ENCODE results near the gene CFL2.
"Not testable (repeated sequence)": the region's sequence is repeated elsewhere in the genome, so short reads cannot be mapped to it uniquely, and the experiment has no call there.

Gene CFL2

DNA sequence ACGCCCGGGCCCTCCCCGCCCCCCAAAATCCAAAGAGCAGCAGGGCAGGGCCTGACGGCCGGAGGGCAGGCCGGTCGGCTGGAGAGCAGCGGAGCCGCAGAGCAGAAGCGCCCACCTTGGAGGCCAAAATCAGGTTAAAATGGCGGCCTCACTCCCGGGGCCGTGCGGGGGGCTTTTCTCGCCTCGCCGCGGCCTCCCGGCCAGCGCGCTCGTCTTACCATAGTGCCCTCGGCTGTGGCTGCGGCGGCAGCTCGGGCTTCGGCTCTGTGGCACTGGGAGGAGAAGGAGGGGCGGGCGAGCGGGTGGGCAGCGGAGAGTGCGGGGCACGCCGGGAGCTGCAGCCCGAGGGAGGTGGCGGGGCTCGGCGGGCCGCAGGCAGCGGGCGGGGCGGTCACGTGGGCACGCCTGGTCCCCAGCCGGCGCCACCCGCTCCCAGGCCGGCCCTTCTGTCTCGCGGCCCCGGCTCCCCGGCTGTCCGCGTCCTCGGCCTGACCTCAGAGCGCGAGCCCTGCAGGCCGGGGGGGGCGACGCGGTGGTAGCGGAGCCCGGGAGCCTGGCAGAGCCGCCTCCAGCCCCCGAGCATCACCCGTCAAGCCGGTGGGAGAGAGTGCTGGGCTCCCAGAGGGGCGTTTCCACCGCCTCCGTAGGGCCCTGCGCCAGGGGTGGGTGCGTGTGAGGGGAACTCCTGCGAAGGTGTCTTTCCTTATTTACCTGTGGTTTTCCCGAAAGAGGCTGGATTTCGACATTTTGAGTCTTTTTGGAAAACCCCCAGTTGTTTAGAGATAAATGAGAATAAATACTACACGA lies at the start of gene CFL2:
TSS of gene CFL2 (minus strand) at position 274 of the 807 bp plus-strand sequence. CDS start at position 221, 53 bp downstream.
- DNase-seq (ENCODE audit: low read depth) = peak; percentile 75

DNA sequence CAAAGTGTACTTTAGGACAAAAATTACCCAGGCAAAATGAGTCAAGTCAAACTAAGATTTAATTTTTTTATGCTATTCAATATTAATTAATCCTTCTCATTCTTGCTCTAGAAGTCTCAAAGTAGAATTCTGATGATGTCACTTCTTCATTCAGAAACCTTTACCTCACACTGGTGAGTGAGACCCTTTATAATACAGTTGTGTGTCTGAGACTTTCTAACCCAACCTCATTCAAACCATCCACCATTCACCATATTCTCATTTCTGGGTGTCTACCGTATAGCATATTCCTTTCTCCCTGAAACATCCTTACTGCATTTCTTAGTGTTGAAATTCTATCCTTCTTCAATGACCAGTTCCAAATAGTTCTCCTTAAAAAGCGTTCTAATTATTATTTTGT lies 40.8 kb upstream of the CFL2 start:
- no peak for DNase-seq (ENCODE audit: low read depth)

DNA sequence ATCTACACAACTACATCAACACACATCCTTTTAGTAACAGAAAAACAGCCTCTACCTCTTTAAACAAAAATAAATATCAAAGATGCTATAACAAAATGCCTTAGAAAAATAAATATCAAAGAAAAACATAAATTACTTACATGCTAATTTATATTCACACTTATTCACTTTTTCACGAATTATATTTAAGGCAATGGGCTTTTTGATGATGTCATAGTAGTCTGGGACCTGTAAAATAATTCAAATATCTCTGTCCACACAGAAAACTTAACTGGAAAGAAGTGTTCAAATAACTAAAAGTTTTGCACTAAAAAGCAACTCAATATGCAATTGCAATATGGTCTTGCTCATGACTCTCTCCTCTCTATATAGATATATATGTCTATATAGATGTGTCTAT lies 40.3 kb upstream of the CFL2 start:
- DNase-seq (ENCODE audit: low read depth) = no peak

DNA sequence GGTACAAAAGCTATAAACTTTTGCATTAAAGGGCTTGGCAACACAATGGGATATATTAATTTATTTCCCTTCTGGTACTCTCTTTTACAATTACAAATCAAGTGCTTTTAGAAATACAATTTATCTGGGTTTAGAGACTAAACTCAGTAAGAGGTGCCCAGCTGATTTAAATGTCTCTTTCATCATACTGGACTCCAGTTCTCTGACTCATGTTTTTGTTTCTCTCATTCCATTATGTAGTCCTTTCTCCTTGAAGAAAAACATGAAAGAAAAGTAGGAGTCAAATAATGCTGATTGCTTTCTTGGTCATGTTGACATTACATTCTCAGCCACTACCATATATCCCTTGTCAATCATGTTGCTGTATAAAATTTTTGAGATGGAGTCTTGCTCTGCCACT lies 36.3 kb upstream of the CFL2 start:
- DNase-seq (ENCODE audit: low read depth) = no peak

DNA sequence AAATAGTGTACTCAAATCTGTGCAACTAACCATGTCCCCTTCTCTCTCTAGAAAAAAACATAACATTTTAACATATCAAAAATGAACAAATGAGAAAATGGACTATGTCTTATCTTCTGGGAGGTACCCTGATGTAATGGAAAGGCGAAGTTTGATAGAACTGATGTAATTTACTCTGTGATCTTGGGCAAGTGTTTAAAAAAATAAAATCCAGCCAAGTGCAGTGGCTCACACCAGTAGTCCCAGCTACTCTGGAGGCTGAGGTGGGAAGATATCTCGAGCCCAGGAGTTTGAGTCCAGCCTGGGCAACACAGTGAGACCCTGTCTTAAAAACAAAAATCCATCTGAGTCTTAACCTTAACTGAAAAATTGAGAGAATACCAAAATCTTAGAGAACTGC lies 35.8 kb upstream of the CFL2 start:
- DNase-seq (ENCODE audit: low read depth) = no peak

DNA sequence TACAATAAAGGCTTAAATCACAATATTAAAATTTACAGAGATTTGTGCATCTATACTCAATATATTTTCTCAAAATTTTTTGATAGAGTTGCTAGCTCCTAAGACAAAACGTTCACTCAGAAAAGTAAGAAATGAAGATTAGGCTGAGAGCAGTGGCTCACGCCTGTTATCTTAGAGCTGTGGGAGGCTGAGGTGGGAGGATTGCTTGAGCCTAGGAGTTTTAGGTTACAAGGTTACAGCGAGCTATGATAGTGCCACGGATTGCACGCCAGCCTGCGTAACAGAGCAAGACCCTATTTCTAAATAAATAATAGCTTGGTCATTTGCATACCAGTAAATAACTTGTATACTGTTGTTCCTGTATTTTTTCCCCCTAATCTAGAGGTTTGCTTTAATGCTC lies 35.0 kb upstream of the CFL2 start:
- no peak for DNase-seq (ENCODE audit: low read depth)

DNA sequence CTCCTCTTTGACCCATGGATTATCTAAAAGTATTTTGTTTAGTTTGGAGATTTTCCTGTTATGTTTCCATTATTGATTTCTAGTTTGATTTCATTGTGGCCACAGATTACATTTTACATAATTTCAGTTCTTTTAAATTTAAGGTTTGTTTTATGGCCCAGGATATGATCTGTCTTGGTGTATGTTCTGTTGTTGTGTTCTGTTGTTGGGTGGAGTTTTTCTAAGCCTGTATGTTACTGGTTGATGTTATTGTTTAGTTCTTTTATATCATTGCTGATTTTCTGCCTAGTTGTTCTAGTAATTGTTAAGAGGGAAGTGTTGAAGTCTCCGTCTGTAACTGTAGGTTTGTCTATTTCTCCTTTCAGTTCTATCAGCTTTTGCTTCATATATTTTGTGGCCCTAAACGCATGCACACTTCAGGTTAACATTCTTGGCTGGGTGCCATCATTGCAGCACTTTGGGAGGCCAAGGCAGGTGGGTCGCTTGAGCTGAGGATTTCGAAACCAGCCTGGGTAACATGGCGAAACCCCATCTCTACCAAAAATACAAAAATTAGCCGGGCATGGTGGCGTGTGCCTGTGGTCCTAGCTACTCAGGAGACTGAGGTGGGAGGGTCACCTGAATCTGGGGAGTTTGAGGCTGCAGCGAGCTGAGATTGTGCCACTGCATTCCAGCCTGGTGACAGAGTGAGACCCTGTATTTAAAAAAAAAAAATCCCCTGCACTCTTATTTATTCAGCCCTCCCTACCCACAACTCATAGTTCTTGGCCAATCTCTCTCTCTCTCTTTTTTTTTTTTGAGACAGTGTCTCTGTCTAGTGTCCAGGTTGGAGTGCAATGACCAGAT lies 28.1 kb upstream of the CFL2 start:
- DNase-seq (ENCODE audit: low read depth) = no peak

DNA sequence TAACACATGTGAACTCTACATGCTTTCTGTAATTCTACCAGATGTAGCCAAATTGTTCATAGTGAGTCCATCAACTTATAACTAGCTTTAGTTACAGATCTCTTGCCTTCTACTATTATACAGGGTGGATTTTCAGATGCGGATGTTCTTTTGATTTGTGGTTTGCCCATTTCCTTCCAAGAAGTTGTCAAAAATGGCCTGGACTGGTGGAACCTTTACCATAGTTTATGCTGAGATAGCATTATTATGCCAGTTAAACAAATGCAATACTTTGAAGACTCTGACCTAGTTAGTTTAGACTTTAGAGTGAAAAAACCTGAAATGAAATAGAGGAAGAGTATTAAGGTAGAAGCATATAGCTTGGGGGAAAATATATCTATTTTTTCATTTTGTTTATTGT lies 27.4 kb upstream of the CFL2 start:
- no peak for DNase-seq (ENCODE audit: low read depth)

DNA sequence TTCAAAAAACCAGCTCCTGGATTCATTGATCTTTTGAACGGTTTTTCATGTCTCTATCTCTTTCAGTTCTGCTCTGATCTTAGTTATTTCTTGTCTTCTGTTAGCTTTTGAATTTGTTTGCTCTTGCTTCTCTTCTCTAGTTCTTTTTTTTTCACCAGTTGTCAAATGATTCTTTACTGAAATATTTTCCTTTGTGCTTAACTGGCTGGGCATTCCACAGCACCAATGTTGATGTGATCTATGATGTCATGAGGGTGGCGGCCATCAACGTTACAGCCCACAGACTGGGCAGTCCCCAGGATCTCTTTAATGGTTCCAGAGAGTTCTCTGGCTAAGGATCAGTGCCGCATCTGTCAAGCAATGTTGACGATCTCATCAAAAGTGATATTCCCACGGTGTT lies 25.7 kb upstream of the CFL2 start:
- DNase-seq (ENCODE audit: low read depth) = not testable (repeated sequence)

DNA sequence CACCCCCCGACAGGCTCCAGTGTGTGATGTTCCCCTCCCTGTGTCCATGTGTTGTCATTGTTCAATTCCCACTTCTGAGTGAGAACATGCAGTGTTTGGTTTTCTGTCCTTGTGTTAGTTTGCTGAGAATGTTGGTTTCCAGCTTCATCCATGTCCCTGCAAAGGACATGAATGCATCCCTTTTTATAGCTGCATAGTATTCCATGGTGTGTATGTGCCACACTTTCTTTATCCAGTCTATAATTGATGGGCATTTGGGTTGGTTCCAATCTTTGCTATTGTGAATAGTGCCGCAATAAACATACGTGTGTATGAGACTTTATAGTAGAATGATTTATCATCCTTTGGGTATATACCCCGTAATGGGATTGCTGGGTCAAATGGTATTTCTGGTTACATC lies 22.7 kb upstream of the CFL2 start:
- not testable (repeated sequence) for DNase-seq (ENCODE audit: low read depth)

DNA sequence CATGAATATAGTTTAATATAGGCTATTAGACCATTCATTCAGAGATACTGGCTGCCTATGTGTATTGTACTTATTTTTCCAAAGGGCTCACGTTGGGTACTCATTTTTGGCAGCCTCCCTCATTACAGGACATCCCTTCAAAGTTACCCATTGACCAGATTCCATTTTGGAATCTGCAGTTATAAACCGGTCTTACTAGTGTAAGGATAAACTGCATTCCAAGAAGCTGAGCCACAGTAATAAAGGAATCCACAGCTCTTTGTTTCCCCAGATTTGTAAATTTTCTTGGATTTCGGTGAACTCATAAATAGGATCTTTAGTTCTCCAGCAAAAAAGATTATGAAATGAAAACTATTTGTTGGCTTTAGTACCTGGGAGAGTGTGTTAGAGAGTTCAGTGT lies 18.9 kb upstream of the CFL2 start:
- DNase-seq (ENCODE audit: low read depth) = no peak

DNA sequence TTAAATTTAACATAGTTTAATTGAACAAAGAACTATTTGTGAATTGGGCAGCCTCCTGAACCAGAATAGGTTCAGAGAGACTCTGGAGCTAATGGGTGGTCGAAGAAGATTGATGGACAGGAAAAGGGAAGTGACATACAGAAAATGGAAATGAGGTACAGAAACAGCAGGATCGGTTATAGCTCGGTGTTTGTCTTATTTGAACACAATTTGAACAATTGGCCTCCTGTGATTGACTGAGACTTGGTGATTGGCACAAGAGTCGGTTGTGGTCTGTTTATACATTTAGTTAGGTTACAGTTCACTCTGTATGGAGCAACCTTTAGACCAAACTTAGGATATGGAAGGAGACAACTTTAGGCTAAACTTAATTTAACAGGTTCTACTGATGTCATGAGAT lies 18.4 kb upstream of the CFL2 start:
- no peak for DNase-seq (ENCODE audit: low read depth)

DNA sequence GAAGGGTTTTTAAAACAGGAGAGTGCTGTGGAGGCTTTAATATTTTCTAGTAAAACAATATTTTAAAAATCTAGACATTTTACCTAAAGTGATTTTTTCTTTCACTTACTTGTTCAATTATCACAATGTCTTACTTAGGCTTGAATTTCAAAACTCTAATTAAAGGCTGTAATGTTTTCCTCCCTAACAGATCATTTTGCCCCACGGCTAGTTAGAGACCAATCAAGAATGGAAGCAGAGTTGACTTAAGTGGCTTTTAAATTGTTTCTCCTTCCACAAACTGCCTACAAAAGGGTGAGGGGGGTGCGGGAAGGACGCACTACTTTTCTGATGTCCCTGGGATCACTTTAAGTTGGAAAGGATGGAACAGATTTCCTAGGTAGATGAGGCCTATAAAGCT lies 9.5 kb upstream of the CFL2 start:
- no peak for DNase-seq (ENCODE audit: low read depth)

DNA sequence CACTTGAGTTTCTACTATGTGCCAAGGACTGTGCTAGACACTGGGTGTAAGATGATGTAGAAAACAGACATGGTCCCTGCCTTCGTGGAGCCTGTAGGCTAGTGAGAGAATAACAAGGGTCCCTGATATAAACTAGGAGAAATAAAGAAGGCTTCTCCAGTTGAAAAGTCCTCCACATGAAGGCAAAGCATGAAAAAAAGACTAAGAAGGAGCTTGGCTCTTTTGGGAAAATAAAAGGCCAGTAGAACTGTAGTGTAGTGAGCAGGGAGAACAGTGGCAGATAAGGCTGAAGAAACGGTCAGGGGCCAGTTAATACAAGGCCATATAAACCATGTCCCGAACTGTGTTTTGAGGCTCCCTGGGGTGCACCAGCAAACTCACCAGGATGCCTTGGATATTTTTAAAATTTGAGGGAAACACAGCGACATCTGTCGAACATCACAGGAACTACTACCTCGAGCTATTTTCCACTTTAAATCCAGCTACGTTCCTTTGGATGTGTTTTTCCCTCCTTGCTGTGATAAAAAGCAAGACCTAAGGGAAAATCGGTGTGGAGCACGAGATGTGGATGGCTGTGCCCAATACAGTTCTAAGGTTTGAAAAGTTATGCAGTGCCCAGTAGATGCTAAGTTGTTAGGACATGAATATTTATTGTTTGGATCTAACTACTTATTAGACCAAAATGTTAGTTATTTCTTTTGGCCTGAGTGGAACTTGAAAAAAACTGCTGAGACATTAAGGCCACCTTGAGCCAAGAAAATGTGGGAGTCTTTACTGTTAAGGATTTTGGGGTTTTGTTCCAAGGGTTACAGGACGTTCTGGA lies 8.5 kb upstream of the CFL2 start:
- DNase-seq (ENCODE audit: low read depth) = no peak

DNA sequence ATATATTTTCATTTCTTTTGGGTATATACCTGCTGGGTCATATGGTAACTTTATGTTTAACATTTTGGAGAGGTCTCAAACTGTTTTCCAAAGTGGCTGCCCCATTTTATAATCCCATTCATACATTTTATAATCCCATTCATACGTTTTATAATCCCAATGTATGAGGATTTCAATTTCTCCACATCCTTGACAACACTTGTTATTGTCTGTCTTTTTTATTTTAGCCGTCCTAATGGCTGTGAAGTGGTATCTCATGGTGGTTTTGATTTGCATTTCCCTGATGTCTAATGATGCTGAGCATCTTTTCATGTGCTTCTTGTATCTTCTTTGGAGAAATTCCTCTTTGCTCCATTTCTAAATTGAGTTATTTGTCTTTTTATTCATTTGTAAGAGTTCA lies 6.7 kb upstream of the CFL2 start:
- no peak for DNase-seq (ENCODE audit: low read depth)

DNA sequence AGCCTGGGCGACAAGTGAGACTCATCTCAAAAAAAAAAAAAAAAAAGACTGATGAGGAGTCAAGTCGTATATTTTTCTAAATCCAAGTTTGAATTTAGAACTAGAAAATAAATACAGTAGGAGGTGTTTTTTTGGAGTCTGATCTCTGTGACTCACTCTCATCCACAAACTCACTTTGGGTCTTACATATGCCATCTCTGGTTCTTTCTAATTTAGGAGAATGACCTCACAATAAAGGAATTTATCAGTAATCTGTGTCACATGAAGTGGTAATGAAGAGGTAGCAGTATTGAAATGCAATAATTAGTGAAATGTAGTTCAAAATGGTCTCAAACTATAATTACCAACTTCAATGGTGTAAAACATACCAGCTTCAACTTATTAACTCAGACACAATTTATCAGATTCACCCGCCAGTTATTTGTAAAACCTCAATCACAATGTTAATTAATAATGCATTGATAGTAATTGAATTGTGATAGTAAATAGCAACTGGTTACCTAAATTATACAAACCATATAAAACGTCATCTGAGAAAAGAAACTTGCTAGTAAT lies 4.4 kb upstream of the CFL2 start:
- no peak for DNase-seq (ENCODE audit: low read depth)

DNA sequence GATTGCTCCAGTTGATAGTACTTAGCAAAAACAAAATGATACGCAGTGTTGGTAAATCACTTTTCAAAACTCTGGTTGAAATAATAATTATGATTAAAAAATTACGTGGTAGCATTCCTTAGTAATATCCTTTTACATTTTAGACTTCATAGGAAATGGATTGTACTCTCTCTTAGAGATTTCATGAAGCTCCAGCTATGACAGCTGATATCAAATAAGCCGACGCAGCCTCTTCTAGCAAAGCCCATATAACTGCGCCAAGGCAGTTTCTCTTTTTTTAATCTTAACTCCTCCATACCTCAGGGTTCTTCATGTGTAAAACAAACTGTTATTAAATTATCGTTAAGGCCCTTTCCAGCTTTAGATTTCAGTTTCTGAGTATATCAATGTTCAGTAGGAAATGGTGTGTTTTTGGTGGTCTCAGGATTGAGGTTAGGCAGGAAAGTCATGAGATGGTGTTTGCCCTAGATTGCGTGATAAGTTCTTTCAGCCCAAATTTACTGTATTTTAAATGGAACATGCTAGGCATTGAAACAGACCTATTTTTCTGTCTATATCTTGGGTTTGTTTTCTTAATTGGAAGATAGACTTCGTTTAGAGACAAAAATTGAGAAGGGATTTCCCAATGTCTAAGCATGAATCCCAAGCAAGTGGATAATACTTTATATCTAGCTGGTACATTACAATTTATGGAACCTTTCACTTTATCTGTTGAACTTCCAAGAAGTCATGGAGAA lies 902 bp upstream of the CFL2 start:
- DNase-seq (ENCODE audit: low read depth) = no peak

DNA sequence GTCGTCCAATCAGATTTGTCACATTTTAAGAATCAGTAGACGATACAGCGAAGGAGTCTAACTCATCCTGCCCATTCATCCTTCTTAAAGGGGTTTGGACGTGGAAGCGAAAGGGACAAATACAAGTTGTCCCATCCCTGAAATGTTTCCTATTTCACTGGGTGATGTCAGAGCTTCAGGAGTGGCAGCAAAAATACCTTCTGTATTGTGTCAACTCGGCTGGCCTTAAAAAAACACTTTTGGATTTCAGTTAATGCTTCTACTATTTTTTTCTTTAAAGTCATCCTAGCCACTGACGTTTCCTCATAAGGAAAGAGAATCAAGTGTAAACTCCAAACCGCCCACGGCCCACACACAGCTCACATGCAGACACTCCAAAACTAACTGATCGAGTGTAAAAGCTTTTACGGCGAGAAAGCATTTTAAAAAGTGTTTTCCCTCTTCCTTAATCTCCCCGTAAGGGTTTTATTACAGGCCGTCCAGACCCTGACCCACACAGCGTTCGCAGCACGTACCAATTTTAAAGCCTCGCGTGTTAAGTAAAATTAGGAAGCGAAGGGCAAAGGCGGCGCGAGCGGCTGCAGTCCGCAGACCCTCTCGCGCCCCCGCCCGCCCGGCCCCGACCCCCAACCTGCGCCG lies 593 bp downstream of the CFL2 start:
- DNase-seq (ENCODE audit: low read depth) = no peak

DNA sequence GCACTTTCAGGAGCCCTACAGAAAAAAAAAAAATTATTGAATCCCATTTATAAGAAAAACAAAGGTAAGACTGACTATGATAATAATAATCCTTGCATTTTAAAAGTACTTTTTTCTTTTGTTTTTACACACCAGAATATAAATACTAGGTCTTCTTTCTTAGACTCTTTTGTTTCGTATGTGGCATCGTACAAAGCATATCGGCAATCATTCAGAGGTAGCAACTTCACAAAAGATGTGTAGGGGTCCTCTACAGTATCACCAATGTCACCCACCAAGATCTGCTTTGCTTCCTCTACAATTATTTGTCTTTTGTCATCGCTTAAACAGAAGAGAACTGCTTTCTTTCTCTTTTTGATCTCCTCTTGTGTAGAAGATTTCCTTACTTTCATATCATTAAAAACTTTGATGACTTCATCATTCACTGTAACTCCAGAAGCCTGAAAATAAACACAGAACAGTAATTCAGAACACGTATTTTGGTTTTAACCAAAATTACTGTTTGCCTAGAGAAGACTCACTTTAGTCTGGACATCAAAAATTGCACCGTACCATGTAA lies 1.2 kb downstream of the CFL2 start:
- no peak for DNase-seq (ENCODE audit: low read depth)

DNA sequence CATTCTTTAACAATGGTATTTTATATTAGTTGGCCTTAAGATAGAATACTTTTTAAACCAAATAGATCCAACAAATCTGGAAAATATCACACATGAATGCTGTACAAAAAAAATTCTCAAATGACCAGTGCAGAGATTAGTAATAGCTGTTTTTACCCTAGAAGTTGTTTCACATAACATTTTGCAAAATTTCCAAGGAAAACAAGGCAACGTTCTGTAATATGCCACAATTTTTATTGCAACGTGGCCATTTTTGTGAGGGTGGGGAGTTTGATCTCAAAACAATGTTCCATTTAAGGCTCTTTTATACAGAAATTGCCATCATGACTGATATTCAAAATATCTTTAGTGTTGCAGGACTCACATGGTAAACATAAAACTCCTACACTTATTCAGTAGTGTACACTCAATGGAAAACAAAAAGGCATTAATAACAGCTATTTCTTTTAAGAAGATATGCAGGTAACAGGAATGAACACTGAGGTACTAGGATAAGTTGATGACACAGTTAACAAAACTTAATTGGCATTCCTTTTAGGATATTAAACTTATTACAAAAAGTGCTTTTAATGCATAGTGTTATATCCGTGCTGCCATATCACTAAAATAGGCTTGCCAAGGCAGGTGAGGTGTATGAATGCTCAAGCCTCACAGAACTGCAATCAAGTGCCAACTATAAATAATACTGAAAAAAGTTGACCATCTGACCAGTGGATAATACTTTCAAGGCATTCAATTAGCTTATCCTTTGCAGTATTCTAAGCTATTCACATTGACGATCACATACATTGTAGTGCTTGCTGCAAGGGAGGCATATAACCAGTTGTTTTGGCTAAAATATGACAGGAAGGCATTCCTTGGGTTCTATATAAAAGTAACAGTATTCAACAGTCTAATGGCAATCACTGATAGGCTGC lies 2.3 kb downstream of the CFL2 start:
- no peak for DNase-seq (ENCODE audit: low read depth)
